Endothelial cell (in vitro differentiated cells): ENCODE data around the gene B4GALT7. TPM values are rescaled to one million over a fixed set of nuclear protein-coding genes. Genes with fewer than 3 reads are reported as not detected.
"Not testable (repeated sequence)": the region's sequence is repeated elsewhere in the genome, so short reads cannot be mapped to it uniquely, and the experiment has no call there.

Source experiments
- DNase-seq: peaks from one replicate; pipeline ENCODE4 v3.0.0; 2021; ENCODE audit warnings: low spot score
- H3K27ac Mint-ChIP-seq: one replicate; pipeline ENCODE4 v1.8.0; 2021; ENCODE audit warnings: mixed read lengths, inconsistent platforms; ENCODE audit not compliant: unreplicated experiment
- H3K27me3 Mint-ChIP-seq: one replicate; pipeline ENCODE4 v1.8.0; 2021; ENCODE audit warnings: mild to moderate bottlenecking, moderate library complexity, mixed read lengths, inconsistent platforms; ENCODE audit not compliant: unreplicated experiment
- H3K36me3 Mint-ChIP-seq: one replicate; pipeline ENCODE4 v1.8.0; 2021; ENCODE audit warnings: mild to moderate bottlenecking, low read depth, mixed read lengths, inconsistent platforms; ENCODE audit not compliant: unreplicated experiment
- H3K4me1 Mint-ChIP-seq: one replicate; pipeline ENCODE4 v1.8.0; 2021; ENCODE audit warnings: mild to moderate bottlenecking, mixed read lengths, inconsistent platforms; ENCODE audit not compliant: unreplicated experiment
- H3K4me3 Mint-ChIP-seq: one replicate; pipeline ENCODE4 v1.8.0; 2021; ENCODE audit warnings: mild to moderate bottlenecking, mixed read lengths, inconsistent platforms; ENCODE audit not compliant: unreplicated experiment
- H3K9me3 Mint-ChIP-seq: one replicate; pipeline ENCODE4 v1.8.0; 2021; ENCODE audit warnings: mixed read lengths, inconsistent platforms; ENCODE audit not compliant: unreplicated experiment
- total RNA-seq: library from RNA; stranded (reverse); fragmentation: NEBNext Ultra II Directional; extraction: Animal tissue kit (Norgen Biotek cat#: 25700); gene quantifications from one replicate; pipeline ENCODE4 v1.2.1, GENCODE V29; 2021; ENCODE audit not compliant: unreplicated experiment
- TF ChIP-seq, protein P1 (sequence below): fragments of 200-600 bp; sonication (generic); IDR thresholded peaks from one replicate; pipeline ENCODE4 v1.5.0; 2021; ENCODE audit warnings: antibody characterized with exemption; ENCODE audit not compliant: unreplicated experiment

The B4GALT7 gene
- total RNA-seq, 1 donor from 2014 or later: 34.6 TPM

DNA sequence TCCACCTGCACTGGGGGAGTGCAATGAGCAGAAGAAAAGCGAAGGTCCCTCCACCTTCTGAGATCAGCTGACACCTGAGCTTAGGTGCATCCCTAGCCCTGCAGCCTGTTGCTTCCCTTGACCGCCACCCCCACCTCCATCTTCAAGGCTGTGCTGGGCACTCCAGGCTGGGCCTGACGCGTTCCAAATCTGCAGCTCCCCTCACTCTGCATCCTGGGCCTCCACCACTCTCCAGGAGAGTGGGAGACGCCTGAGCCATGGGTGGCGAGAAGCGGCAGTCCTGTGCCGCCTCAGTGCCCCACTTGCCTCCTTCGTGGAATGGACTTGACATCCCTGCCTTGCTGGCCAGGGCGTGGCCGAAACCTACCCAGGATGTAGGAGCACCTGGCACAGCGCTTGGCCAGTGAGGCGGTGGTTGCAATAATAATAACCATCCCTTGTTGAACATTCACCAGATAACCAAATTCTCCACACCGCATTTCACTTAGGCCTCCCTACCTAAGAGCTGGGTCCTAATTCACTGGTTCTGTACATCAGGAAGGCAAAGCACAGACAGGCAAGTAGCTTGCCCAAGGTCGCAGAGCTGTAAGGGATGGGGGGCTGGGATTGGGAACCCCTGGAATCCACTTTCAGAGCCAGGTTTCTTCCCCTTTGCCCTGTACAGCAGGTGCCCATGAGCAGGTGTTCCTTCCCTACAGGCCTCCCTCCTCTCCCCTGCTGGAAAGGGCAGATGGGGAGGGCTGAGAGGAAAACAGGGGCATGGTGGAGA is 11.7 kb downstream of the B4GALT7 start:
- Mint-ChIP-seq H3K27ac (no peak overlapping the region), H3K4me3 (no peak overlapping the region), H3K27me3 (peaks cover 2% of the 10 kb centered on the region), H3K9me3 (no peaks in the 10 kb centered on the region), H3K4me1 (peaks cover 4% of the 10 kb centered on the region), H3K36me3 (peaks cover 8% of the 10 kb centered on the region)
- no peak for DNase-seq
- TF ChIP-seq, protein P1, sequence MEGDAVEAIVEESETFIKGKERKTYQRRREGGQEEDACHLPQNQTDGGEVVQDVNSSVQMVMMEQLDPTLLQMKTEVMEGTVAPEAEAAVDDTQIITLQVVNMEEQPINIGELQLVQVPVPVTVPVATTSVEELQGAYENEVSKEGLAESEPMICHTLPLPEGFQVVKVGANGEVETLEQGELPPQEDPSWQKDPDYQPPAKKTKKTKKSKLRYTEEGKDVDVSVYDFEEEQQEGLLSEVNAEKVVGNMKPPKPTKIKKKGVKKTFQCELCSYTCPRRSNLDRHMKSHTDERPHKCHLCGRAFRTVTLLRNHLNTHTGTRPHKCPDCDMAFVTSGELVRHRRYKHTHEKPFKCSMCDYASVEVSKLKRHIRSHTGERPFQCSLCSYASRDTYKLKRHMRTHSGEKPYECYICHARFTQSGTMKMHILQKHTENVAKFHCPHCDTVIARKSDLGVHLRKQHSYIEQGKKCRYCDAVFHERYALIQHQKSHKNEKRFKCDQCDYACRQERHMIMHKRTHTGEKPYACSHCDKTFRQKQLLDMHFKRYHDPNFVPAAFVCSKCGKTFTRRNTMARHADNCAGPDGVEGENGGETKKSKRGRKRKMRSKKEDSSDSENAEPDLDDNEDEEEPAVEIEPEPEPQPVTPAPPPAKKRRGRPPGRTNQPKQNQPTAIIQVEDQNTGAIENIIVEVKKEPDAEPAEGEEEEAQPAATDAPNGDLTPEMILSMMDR: no peak

DNA sequence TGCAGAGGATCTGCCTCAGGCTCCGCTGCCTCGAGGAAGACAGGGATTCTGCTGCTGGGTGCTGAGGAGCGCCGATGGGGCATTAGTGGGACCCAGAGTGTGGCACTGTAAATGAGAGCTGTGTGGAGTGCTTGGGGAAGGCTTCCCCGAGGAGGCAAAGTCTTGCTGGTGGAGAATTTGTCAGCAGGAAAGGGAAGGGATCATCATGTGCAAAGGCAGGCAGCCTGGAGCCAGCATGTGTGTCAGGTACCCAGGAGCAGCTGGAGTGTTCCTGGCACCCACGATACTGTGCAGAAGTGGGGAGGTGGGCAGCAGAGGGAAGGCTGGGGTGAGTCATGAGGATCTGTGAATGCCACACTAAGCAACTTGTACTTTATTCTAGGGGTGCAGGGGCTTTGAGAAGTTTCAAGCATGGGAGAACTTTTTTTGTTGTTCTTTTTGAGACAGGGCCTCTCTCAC is 12.3 kb downstream of the B4GALT7 start:
- TF ChIP-seq, protein P1: no peak
- no peaks in the 10 kb centered on the region for H3K4me1 Mint-ChIP-seq
- H3K36me3 Mint-ChIP-seq: peaks cover 4% of the 10 kb centered on the region
- no peak for DNase-seq
- peaks cover 1% of the 10 kb centered on the region for H3K27me3 Mint-ChIP-seq
- H3K27ac Mint-ChIP-seq: no peak overlapping the region
- H3K9me3 Mint-ChIP-seq: no peaks in the 10 kb centered on the region
- H3K4me3 Mint-ChIP-seq: no peak overlapping the region

DNA sequence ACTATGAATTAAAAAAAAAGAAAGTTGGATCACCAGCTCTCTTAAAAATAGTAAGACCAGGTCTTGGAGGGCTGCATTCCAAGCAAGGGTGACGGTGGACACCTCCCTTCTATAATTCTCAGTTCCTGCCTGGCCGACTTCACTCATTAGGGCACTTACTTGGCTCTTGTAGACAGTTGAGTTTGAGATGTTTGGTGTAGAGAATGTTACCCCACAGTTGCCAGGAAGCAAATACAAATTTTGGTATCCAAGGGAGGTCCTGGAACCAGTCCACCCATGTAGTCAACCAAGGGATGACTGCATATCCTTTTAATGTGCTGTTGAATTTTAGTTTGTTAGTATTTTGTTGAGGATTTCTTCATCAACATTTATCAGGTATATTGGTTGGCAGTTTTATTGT is 20.6 kb downstream of the B4GALT7 start:
- H3K27me3 Mint-ChIP-seq: no peaks in the 10 kb centered on the region
- DNase-seq: no peak
- H3K4me3 Mint-ChIP-seq: no peak overlapping the region
- H3K36me3 Mint-ChIP-seq: peaks cover 8% of the 10 kb centered on the region
- H3K4me1 Mint-ChIP-seq: no peaks in the 10 kb centered on the region
- H3K27ac Mint-ChIP-seq: no peak overlapping the region
- TF ChIP-seq, protein P1: no peak
- no peaks in the 10 kb centered on the region for H3K9me3 Mint-ChIP-seq

DNA sequence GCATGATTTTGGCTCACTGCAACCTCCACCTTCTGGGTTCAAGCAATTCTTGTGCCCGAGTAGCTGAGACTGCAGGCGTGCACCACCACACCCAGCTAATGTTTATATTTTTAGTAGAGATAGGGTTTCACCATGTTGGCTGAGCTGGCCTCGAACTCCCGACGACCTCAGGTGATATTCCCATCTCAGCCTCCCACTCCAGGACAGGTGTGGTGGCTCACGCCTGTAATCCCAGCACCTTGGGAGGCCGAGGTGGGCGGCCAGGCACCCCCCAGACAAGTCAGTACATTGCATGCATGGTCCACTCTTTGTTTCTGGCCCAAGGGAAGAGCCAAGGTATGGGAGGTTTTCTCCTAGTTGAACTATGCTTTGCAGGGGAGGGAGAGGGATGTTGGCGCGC is 24.2 kb downstream of the B4GALT7 start:
- H3K36me3 Mint-ChIP-seq, H3K4me3 Mint-ChIP-seq, H3K9me3 Mint-ChIP-seq, H3K27me3 Mint-ChIP-seq, DNase-seq, H3K4me1 Mint-ChIP-seq, H3K27ac Mint-ChIP-seq: not testable (repeated sequence)

DNA sequence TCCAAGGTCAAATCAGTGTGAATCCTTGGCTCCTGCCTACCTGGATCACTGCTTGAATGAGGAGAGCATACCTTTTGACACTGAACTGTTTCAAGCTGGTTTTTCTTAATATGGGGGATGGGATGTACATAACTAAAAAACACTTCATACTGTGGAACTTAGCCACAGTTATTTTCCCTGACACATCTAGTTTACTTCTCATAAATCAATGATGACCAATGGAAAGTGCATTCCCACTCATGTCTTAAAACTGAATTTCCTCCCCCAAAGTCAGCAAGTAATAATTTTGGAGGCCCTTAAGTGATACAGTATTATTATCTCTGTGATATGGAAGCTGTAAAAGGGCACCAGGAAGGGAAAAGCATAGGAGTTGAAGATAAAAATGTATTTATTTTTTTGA is 30.3 kb downstream of the B4GALT7 start:
- DNase-seq, H3K36me3 Mint-ChIP-seq, H3K27ac Mint-ChIP-seq, H3K4me3 Mint-ChIP-seq, H3K4me1 Mint-ChIP-seq, H3K27me3 Mint-ChIP-seq, H3K9me3 Mint-ChIP-seq: not testable (repeated sequence)

DNA sequence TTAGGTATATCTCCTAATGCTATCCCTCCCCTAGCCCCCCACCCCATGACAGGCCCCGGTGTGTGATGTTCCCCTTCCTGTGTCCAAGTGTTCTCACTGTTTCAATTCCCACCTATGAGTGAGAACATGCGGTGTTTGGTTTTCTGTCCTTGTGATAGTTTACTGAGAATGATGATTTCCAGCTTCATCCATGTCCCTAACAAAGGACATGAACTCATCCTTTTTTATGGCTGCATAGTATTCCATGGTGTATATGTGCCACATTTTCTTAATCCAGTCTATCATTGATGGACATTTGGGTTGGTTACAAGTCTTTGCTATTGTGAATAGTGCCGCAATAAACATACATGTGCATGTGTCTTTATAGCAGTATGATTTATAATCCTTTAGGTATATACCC is 35.0 kb downstream of the B4GALT7 start:
- not testable (repeated sequence) for H3K27ac Mint-ChIP-seq, DNase-seq, H3K4me3 Mint-ChIP-seq, H3K27me3 Mint-ChIP-seq, H3K9me3 Mint-ChIP-seq, H3K4me1 Mint-ChIP-seq
- peaks cover 16% of the 10 kb centered on the region for H3K36me3 Mint-ChIP-seq

DNA sequence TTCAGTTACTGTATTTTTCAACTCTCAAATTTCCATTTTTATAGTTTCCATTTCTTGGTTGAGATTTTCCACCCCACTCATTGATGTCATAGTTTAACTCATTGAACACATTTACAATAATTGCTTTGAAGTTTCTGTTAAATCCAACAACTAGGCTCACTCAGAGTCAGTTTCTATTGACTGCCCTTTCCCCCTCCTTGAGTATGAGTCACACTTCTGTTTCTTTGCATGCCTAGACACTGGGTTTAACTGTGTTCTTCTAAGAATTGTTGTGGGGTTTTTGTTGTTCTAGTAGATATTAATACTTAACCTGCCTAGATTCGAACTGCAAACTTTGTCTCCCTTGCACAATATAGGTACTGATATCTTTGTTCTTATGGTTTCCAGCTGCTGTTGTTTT is 45.5 kb downstream of the B4GALT7 start:
- H3K4me3 Mint-ChIP-seq, H3K4me1 Mint-ChIP-seq, H3K36me3 Mint-ChIP-seq, DNase-seq, H3K9me3 Mint-ChIP-seq, H3K27me3 Mint-ChIP-seq, H3K27ac Mint-ChIP-seq: not testable (repeated sequence)

DNA sequence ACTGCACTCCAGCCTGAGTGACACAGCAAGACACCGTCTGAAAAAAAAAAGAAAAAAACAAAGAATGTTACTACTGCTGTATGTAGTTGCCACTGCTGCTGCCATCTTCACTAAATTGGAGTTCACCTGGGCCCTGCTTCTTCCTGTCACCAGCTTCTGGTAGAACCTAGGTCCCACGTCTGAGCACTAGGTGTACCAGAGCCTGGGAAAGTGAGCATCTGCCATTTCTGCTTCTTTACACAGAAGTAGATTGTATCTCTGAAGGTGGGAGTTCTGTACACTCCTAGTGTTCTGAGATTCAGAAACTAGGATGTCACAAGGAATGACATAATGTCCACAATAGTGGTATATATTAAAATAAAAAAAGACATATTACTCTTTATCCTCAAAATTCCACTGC is 51.3 kb downstream of the B4GALT7 start:
- H3K27ac Mint-ChIP-seq, H3K27me3 Mint-ChIP-seq, DNase-seq, H3K36me3 Mint-ChIP-seq, H3K4me3 Mint-ChIP-seq, H3K4me1 Mint-ChIP-seq, H3K9me3 Mint-ChIP-seq: not testable (repeated sequence)

DNA sequence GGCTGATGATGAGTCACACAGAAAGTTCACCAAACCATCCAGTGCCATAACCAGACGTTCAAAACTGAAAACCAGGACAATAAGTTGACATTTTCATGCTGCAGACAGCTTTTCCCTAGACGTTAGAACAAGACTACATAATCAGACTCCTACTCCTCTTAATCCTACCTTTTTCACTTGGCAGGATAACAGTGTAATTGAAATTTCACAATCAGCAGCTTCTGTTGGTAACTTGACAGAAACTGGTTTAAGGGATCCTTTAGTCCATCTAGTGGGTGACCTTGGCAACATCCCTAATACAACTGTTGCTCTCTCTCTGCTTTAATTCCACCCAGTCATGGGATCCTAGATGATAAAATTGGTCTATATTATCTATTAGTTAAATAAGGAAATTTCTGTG is 57.9 kb downstream of the B4GALT7 start:
- H3K4me3 Mint-ChIP-seq: not testable (repeated sequence)

More for the DNA sequence above, 57.9 kb downstream of the B4GALT7 start:
- H3K9me3 Mint-ChIP-seq, H3K4me1 Mint-ChIP-seq, H3K27ac Mint-ChIP-seq, H3K27me3 Mint-ChIP-seq, DNase-seq, H3K36me3 Mint-ChIP-seq: not testable (repeated sequence)
